HG03520 (cell line): ENCODE results near the gene SCN4A.
"Not testable (repeated sequence)": the region's sequence is repeated elsewhere in the genome, so short reads cannot be mapped to it uniquely, and the experiment has no call there.

Source experiments
- ATAC-seq: cut with Tn5 transposase; IDR thresholded peaks from one replicate; pipeline ENCODE4 v1.9.1; 2021; ENCODE audit warnings: mild to moderate bottlenecking, moderate library complexity; ENCODE audit not compliant: unreplicated experiment

The SCN4A gene

DNA sequence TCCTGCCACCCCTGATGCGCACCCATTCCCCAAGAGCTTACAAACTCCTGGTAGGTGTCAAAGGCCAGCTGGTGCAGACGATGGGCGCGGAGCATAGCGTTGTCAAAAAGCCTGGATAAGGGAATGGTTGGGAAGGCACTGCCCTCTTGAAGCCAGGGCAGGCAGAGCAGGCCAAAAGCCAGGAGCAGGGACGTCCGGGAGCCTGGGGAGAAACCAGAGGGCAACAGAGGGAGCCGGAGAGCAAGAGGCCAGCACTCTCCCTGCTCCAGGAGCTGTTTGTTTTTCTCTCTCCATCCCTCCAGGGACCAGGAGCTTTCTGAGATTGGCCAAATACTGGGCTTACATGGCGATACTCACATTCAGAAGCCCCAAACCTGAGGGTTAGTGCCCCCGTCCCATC, 54.4 kb downstream of the SCN4A start:
- no peak for ATAC-seq

- no peak for ATAC-seq
Measured at GRCh38 chr17:63917646-63918045, 55.1 kb downstream of the SCN4A start.

GRCh38 chr17:63917206-63917605, 55.5 kb downstream of the SCN4A start:
- not testable (repeated sequence) for ATAC-seq

- no peak for ATAC-seq
Measured at GRCh38 chr17:63916566-63917185, 56.0 kb downstream of the SCN4A start.

DNA sequence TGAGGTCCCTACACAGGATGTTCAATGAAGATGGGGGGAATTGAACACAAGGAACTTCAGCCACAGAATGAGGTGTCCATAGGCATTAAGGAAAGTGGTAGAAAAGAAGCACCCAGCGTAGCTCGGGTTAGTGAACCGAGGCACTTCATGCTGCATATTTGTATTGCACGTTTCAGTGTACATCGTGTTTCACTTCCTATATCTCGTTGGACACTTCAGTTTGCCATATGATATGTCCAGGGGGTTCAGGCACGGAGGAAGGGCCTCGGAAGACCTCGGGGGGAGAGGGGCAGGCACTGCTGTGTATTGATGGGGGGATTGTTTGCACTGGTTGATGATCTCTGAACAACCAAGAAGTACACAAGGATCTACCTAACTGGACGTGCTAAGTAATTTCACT, 57.0 kb downstream of the SCN4A start:
- ATAC-seq, result not testable (repeated sequence)

DNA sequence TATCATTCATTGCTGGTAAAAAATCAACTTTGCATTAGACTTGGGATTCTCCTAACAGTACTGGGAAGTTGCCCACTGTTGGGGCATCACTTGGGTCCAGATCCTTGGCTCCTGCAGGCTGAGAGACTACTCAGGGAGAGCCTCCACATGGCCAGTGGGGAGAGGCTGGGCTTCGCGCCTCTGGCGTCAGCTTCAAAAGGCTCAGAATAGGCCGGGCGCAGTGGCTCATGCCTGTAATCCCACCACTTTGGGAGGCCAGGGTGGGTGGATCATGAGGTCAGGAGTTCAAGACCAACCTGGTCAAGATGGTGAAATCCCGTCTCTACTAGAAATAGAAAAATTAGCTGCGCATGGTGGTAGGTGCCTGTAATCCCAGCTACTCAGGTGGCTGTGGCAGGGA, 58.2 kb downstream of the SCN4A start:
- ATAC-seq, result no peak

DNA sequence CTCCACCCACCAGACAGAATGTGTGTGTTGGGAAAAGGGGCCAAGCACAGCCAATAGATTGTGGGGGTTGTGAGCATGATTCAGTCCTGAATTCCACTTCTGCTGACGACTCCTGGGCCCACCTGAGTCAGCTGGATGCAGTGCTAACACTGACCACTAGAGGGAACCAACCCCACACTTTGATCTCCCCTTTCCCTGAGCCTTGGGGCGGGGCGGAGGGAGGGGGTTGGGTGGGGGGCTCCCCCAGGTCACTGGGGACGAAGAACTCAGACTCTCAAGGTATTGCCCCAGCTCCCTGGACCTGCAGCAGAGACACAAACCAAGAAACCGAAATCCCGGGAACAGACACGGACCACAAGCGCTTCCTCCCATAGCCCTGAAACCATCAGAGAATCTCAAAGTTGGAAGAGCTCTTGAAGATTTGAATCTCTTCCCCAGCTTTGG, 61.0 kb downstream of the SCN4A start:
- no peak for ATAC-seq

GRCh38 chr17:63911041-63911635, 61.6 kb downstream of the SCN4A start, which contains the start of gene CSHL1:
Gene CSHL1, minus strand, starts transcription at chr17:63911258. Its CDS starts 62 bp downstream, at chr17:63911196.
- ATAC-seq, result no peak

DNA sequence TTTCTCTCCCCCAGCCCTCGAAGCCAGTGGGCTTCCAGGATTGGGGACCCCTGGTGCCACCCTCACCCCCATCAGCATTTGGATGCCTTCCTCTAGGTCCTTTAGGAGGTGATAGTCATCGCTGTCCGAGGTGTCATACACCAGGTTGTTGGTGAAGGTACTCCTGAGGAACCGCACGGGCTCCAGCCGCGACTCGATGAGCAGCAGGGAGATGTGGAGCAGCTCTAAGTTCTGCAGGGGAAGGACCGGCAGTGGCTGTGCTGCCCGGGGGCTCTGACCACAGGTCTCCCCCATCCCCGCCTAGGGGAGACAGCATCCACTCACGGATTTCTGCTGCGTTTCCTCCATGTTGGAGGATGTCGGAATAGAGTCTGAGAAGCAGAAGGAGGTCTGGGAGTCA, 62.6 kb downstream of the SCN4A start:
- no peak for ATAC-seq

GRCh38 chr17:63909586-63909985, 63.1 kb downstream of the SCN4A start:
- not testable (repeated sequence) for ATAC-seq

DNA sequence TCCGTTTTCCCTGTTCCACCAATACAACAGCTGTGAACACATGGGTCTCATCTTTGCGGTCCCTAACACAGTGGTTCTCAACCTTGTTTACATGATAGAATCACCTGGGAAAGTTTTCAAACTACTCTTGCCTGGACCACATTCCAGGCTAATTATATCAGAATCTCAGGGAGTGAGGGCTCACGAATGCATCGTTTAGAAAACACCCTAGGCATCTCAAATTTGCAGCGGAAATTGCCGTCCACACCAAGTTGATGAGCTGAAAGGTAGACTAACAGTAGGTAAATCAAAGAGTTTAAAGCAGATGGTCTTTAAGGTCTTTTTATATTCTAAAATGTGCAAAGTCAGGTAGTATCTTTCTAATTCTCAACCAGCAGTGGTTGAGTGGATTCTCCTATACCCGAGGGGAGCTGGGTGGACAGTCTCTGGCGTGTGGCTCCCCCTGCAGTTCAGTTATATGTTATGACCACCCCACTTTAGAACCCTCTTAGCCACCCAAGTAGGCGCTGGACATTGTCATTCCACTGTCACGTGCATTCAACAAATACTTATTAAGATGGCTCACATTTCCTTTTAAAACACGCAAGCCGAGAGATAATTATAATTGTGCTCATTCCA, 65.4 kb downstream of the SCN4A start:
- ATAC-seq, result not testable (repeated sequence)

- not testable (repeated sequence) for ATAC-seq
Measured at GRCh38 chr17:63904796-63905195, 67.9 kb downstream of the SCN4A start.

- ATAC-seq, result not testable (repeated sequence)
Measured at GRCh38 chr17:63903787-63904201, 68.9 kb downstream of the SCN4A start.

GRCh38 chr17:63901971-63902370, 70.7 kb downstream of the SCN4A start:
- ATAC-seq, result not testable (repeated sequence)

GRCh38 chr17:63898899-63899798, 73.6 kb downstream of the SCN4A start:
- ATAC-seq, result not testable (repeated sequence)

- not testable (repeated sequence) for ATAC-seq
Measured at GRCh38 chr17:63896524-63897354, 76.0 kb downstream of the SCN4A start, which contains the start of gene CSH1. Gene CSH1, minus strand, starts transcription at chr17:63896574. Its CDS starts 63 bp downstream, at chr17:63896511.

GRCh38 chr17:63894821-63895220, 77.9 kb downstream of the SCN4A start:
- ATAC-seq, result not testable (repeated sequence)

DNA sequence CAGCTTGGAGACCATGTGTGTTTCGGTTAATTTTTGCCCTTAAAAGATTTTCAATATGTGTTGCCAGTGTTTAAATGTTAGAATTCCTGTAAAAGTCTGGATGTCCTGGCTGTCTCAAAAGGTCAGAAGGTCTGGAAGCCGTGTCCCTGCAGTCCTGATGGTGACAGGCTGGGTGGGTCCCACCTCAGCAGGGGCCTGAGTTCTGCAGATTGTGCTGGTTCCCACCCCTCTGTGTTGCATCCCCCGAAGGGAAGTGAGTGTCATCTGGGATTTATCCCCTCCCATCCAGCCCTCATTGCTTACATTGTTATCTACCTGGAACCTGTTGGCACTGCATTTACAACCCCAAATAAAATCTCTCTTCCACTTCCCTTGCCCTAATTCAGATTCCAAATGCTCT, 78.7 kb downstream of the SCN4A start:
- ATAC-seq, result not testable (repeated sequence)

DNA sequence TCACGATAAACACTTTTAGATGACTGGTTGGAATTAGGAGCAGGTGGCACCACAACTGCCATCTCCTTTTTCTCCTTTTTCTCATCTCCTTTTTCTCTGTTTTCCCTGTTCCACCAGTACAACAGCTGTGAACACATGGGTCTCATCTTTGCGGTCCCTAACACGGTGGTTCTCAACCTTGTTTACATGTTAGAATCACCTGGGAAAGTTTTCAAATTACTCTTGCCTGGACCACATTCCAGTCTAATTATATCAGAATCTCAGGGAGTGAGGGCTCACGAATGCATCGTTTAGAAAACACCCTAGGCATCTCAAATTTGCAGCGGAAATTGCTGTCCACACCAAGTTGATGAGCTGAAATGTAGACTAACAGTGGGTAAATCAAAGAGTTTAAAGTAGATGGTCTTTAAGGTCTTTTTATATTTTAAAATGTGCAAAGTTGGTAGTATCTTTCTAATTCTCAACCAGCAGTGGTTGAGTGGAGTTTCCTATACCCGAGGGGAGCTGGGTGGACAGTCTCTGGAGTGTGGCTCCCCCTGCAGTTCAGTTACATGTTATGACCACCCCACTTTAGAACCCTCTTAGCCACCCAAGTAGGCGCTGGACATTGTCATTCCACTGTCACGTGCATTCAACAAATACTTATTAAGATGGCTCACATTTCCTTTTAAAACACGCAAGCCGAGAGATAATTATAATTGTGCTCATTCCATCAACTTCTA, 80.2 kb downstream of the SCN4A start:
- ATAC-seq, result not testable (repeated sequence)
